HCT116 (cell line): Measurements from ENCODE around the gene CHEK1.
A peak's percentile ranks its signal among the peaks of the same experiment; 100 is the strongest.

Experiments used
- CTCF ChIP-seq, 3 experiments: fragments of 200-600 bp in 1 of 3; sonication (generic) in 1 of 3; IDR thresholded peaks in 2 of 3; conservative IDR thresholded peaks in 1 of 3; 2 replicates each; pipeline ENCODE4 v1.5.1; 2012 to 2017; ENCODE audit warnings: low read depth in 2 of 3, low read length in 2 of 3, antibody characterized with exemption in 1 of 3, borderline replicate concordance in 1 of 3, control low read depth in 1 of 3, mild to moderate bottlenecking in 1 of 3, mixed read lengths in 1 of 3, mixed run types in 1 of 3, moderate library complexity in 1 of 3; ENCODE audit not compliant: insufficient read depth in 1 of 3
- FOSL1 ChIP-seq: IDR thresholded peaks from 2 replicates; pipeline ENCODE4 v1.6.1; 2012; ENCODE audit warnings: low read depth
- POLR2A ChIP-seq: IDR thresholded peaks from 2 replicates; pipeline ENCODE4 v1.7.0; 2011; ENCODE audit warnings: borderline replicate concordance; ENCODE audit not compliant: insufficient read depth, insufficient read length; ENCODE audit errors: extremely low read depth
- POLR2AphosphoS5 ChIP-seq: IDR thresholded peaks from 2 replicates; pipeline ENCODE4 v1.6.1; 2011; ENCODE audit warnings: mild to moderate bottlenecking, low read depth, low read length, moderate library complexity
- RAD21 ChIP-seq: IDR thresholded peaks from 2 replicates; pipeline ENCODE4 v1.6.1; 2012; ENCODE audit warnings: low read depth, mild to moderate bottlenecking
- SIN3A ChIP-seq: IDR thresholded peaks from 2 replicates; pipeline ENCODE4 v1.6.1; 2012; ENCODE audit warnings: low read depth
- SRF ChIP-seq: IDR thresholded peaks from 2 replicates; pipeline ENCODE4 v1.6.1; 2012; ENCODE audit warnings: low read depth
- YY1 ChIP-seq: IDR thresholded peaks from 2 replicates; pipeline ENCODE4 v1.6.1; 2011; ENCODE audit warnings: low read length, low read depth, moderate library complexity, mild to moderate bottlenecking; ENCODE audit not compliant: insufficient replicate concordance; ENCODE audit errors: extremely low read depth

DNA sequence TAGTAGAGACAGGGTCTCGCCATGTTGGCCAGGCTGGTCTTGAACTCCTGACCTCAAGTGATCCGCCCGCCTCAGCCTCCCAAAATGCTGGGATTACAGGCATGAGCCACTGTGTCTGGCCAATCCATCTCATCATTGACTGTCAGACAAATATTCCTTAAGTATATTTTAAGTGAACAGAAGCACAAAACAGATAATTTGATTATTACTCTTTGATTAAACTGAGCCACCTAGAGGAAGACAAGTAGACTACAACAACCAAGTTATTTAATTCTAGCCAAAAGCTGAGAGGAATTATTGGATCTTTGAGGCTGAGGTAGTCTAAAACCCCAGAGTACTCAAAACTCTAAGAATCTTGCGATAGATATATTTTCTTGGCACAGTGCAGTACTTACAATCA lies 54.4 kb downstream of the CHEK1 start:
- TF ChIP-seq POLR2AphosphoS5, result no peak
- no peak for TF ChIP-seq SIN3A
- TF ChIP-seq CTCF (IDR thresholded peaks at IDR 0.05 in 2 of 3, conservative IDR thresholded peaks at IDR 0.05 in 1 of 3; ENCODE audit: borderline replicate concordance in 1 of 3, insufficient read depth in 1 of 3, low read depth in 2 of 3, low read length in 2 of 3), result peak in 2 of 3 experiments; percentile 23 to 34; a peak in 3 of 6 replicates
- TF ChIP-seq YY1, result no peak
- no peak for TF ChIP-seq SRF
- peak; percentile 39; the same call in 1 of the 2 replicates for TF ChIP-seq RAD21
- TF ChIP-seq POLR2A, result no peak
- no peak for TF ChIP-seq FOSL1
